Left lobe of liver (tissue), 2 donors: ENCODE data around the gene SLC16A5. TPM values are rescaled to one million over a fixed set of nuclear protein-coding genes. Genes with fewer than 3 reads are reported as not detected.
A peak's percentile ranks its signal among the peaks of the same experiment; 100 is the strongest.

ENCODE experiments used
- ATAC-seq: fragments of 200-7000 bp; cut with Tn5 transposase; one replicate; pipeline ENCODE4 v1.9.1; 2020; ENCODE audit warnings: mild to moderate bottlenecking, moderate library complexity
- DNase-seq: peaks from one replicate; pipeline ENCODE4 v3.0.0-alpha.2; 2020; ENCODE audit warnings: low spot score
- total RNA-seq: library from RNA; stranded (reverse); gene quantifications from one replicate; pipeline ENCODE4 v1.2.1, GENCODE V29; 2021
- donor health status: DM: no; HTN: no; CAD: no; lungs with moderate emphysema.
- donor health status: DM: no; HTN: yes; CAD: no.

Gene SLC16A5
- total RNA-seq, 1 donor from 2014 or later = 1.2 TPM

DNA sequence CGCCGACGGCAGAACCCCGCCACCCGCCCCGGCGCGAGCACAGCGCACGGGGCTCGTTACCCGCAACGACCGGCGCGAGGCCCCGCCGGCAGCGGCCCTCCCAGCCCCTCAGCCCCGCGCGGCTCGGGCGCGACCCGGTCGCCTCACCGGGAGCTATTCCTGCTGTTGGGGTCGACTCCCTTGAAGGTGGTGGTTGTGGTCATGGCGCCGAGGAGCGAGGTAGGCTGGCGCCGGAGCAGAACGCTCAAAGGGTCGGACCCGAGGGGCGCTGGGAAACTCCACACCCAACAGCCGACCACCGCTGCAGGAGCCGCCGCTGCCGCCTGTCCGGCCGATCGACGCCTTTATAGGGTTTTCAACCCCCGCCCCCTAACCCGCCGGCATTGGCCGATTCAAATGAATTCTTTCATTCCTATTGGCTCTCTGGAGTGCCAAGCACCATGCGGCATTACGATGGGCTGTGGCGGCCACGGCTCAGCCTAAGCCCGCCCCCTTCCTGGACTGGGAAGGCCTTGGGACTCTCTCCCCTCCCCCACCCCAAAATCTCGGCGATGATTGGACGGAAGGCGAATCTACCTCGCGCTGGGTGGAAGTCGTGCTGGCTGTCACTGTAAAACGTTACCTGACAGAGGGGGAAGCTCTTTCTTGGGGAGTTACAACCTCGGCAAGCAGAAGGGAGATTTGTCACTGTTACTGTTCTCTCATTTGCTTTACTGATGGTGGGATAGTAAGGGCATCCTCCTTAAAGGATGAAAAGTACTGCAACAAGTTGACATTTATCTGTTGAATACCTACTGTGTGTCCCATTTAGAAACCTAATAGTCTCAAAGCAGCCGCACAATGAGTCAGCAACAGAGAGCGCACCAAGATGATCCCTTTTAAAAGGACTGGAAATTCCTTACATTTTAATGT is 66.7 kb downstream of the SLC16A5 start, which contains the start of gene JPT1:
TSS of gene JPT1 (minus strand) at position 318 of the 912 bp plus-strand sequence. CDS start at position 203, 115 bp downstream.
- DNase-seq = peak; percentile 98
- ATAC-seq = peak; percentile 99

DNA sequence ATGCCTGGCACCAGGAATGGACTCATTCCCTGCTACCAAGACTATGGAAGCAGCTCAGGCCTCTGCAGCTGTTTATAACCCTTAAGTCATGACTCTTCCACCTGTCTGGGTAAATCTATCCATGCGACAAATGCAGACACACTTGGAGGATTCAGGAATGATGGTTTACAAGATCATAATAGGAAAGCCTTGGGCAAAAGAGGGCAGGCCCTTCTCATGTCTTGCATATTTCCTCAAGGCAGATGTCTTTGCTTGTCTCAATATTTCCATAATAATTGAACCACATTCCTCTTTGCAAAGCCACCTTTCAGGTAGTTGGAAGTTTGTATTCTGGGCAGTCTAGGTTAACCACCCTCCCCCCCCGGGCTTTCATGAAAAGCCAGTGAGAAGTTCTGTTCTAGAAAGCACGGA is 67.4 kb downstream of the SLC16A5 start:
- DNase-seq (no peak), ATAC-seq (no peak)

Other genes starting within 250 kb of the SLC16A5 start
- not detected for gene GRIN2C, start 228.1 kb upstream of the SLC16A5 start, total RNA-seq
- 10.0 TPM for gene FDXR, start 215.0 kb upstream of the SLC16A5 start, total RNA-seq
- gene FADS6, start 194.3 kb upstream of the SLC16A5 start, total RNA-seq = 1.8 TPM
- gene USH1G, start 164.7 kb upstream of the SLC16A5 start, total RNA-seq = not detected
- gene OTOP2, start 163.7 kb upstream of the SLC16A5 start, total RNA-seq = not detected
- not detected for gene OTOP3, start 152.1 kb upstream of the SLC16A5 start, total RNA-seq
- 5.9 TPM for gene HID1, start 115.2 kb upstream of the SLC16A5 start, total RNA-seq
- 1.2 TPM for gene CDR2L, start 100.3 kb upstream of the SLC16A5 start, total RNA-seq
- gene MRPL58, start 75.3 kb upstream of the SLC16A5 start, total RNA-seq = 25.8 TPM
- 177 TPM for gene ATP5PD, start 41.0 kb upstream of the SLC16A5 start, total RNA-seq
- gene KCTD2, start 40.7 kb upstream of the SLC16A5 start, total RNA-seq = 7.0 TPM
- gene ARMC7, start 22.0 kb downstream of the SLC16A5 start, total RNA-seq = 5.6 TPM
- gene NT5C, start 43.8 kb downstream of the SLC16A5 start, total RNA-seq = 11.9 TPM
- 14.8 TPM for gene JPT1, start 66.6 kb downstream of the SLC16A5 start, total RNA-seq
- gene SUMO2, start 95.0 kb downstream of the SLC16A5 start, total RNA-seq = 94.9 TPM
- gene NUP85, start 117.7 kb downstream of the SLC16A5 start, total RNA-seq = 33.8 TPM
- gene GGA3, start 173.7 kb downstream of the SLC16A5 start, total RNA-seq = 17.9 TPM
- 36.1 TPM for gene MRPS7, start 173.9 kb downstream of the SLC16A5 start, total RNA-seq
- 7.7 TPM for gene MIF4GD, start 183.3 kb downstream of the SLC16A5 start, total RNA-seq
- gene SLC25A19, start 201.5 kb downstream of the SLC16A5 start, total RNA-seq = 3.6 TPM